H1 (cell line): ENCODE results near the gene UXT. TPM values are rescaled to one million over a fixed set of nuclear protein-coding genes. Genes with fewer than 3 reads are reported as not detected.

Experiments used
- CTCF ChIA-PET: fragments of 300-600 bp; sonication (Branson Sonifier 250); formaldehyde crosslinking; loops from one replicate; lab custom pipeline; 2021; ENCODE audit not compliant: partially characterized antibody; lab: Charles Lee
- POLR2A ChIA-PET: fragments of 300-600 bp; sonication (Branson Sonifier 250); formaldehyde crosslinking; loops from one replicate; lab custom pipeline; 2021; ENCODE audit warnings: inconsistent platforms; ENCODE audit not compliant: partially characterized antibody; lab: Charles Lee
- DNase-seq, 2 experiments: peaks; one replicate each; pipeline versions ENCODE4 v3.0.0 to v3.0.0-alpha.2; 2010 to 2022; ENCODE audit warnings: low spot score in 2 of 2, low read depth in 1 of 2, mixed read lengths in 1 of 2
- FAIRE-seq: peaks from 2 replicates; lab custom pipeline; 2011; peaks lifted over from hg19 to GRCh38; lab: Jason Lieb, UNC
- H2AFZ ChIP-seq: 2 replicates; pipeline ENCODE4 v1.8.1; 2012; ENCODE audit warnings: low read length, inconsistent platforms
- H2AK5ac ChIP-seq: 2 replicates; pipeline ENCODE4 v1.6.1; 2013; ENCODE audit warnings: low read depth, low read length
- H2BK120ac ChIP-seq: replicated peaks from 2 replicates; pipeline ENCODE3; 2013; ENCODE audit warnings: low read depth, low read length, inconsistent platforms
- H2BK12ac ChIP-seq: 2 replicates; pipeline ENCODE4 v1.6.1; 2013; ENCODE audit warnings: low read depth, low read length
- H2BK15ac ChIP-seq: 2 replicates; pipeline ENCODE4 v1.6.1; 2013; ENCODE audit warnings: low read length
- H2BK20ac ChIP-seq: 2 replicates; pipeline ENCODE4 v1.6.1; 2013; ENCODE audit warnings: low read length
- H2BK5ac ChIP-seq: 2 replicates; pipeline ENCODE4 v1.6.1; 2013; ENCODE audit warnings: low read depth, low read length
- H3K14ac ChIP-seq: 2 replicates; pipeline ENCODE4 v1.6.1; 2013; ENCODE audit warnings: inconsistent platforms; ENCODE audit not compliant: insufficient read length
- H3K18ac ChIP-seq: 2 replicates; pipeline ENCODE4 v1.6.1; 2013; ENCODE audit warnings: low read length; ENCODE audit errors: extremely low read depth
- H3K23ac ChIP-seq: 2 replicates; pipeline ENCODE4 v1.6.1; 2013; ENCODE audit warnings: inconsistent platforms; ENCODE audit not compliant: insufficient read length
- H3K23me2 ChIP-seq: 2 replicates; pipeline ENCODE4 v1.6.1; 2013; ENCODE audit warnings: low read depth, low read length
- H3K27ac ChIP-seq: 2 replicates; pipeline ENCODE4 v1.6.1; 2011; ENCODE audit warnings: low read depth, low read length, inconsistent platforms
- H3K27me3 ChIP-seq, 4 experiments: replicated peaks in 1 of 4; 1 replicate in 1 of 4; 2 replicates in 3 of 4; pipeline versions ENCODE4 v1.6.1 to v1.8.1; 2011 to 2013; ENCODE audit warnings: low read length in 3 of 4, mild to moderate bottlenecking in 3 of 4, inconsistent platforms in 2 of 4, mixed read lengths in 2 of 4, moderate library complexity in 1 of 4; ENCODE audit not compliant: control insufficient read depth in 3 of 4, insufficient read depth in 3 of 4; ENCODE audit errors: extremely low read depth in 1 of 4
- H3K36me3 ChIP-seq, 4 experiments: 2 replicates each; pipeline versions ENCODE4 v1.6.1 to v1.8.1; 2011 to 2013; ENCODE audit warnings: mild to moderate bottlenecking in 4 of 4, low read length in 3 of 4, moderate library complexity in 2 of 4, control low read depth in 1 of 4, inconsistent platforms in 1 of 4; ENCODE audit not compliant: insufficient read depth in 4 of 4, control insufficient read depth in 2 of 4
- H3K4ac ChIP-seq: replicated peaks from 2 replicates; pipeline ENCODE3; 2013; ENCODE audit warnings: low read length, low read depth, mixed read lengths, inconsistent platforms; ENCODE audit not compliant: insufficient read length
- H3K4me1 ChIP-seq, 4 experiments: replicated peaks in 1 of 4; 1 replicate in 1 of 4; 2 replicates in 3 of 4; pipeline versions ENCODE4 v1.6.1 to v1.8.1; 2011 to 2013; ENCODE audit warnings: low read length in 3 of 4, inconsistent platforms in 2 of 4, mixed read lengths in 1 of 4; ENCODE audit not compliant: insufficient read depth in 4 of 4, control insufficient read depth in 3 of 4
- H3K4me2 ChIP-seq, 2 experiments: 2 replicates each; pipeline versions ENCODE4 v1.6.1 to v1.8.1; 2011 to 2013; ENCODE audit warnings: low read depth in 2 of 2, low read length in 2 of 2, control low read depth in 1 of 2, inconsistent platforms in 1 of 2, mild to moderate bottlenecking in 1 of 2; ENCODE audit not compliant: insufficient read depth in 1 of 2
- H3K4me3 ChIP-seq, 4 experiments: fragments of 200-600, 300-600 bp in 1 of 4; sonication (generic), shearing (Covaris generic), sonication (Bioruptor Twin) in 1 of 4; 2 replicates each; pipeline versions ENCODE4 v1.5.1 to v1.8.1; 2011 to 2016; ENCODE audit warnings: low read length in 4 of 4, low read depth in 3 of 4, control low read depth in 2 of 4, inconsistent platforms in 2 of 4, mild to moderate bottlenecking in 2 of 4, mixed read lengths in 1 of 4, moderate library complexity in 1 of 4; ENCODE audit not compliant: insufficient read depth in 2 of 4; ENCODE audit errors: extremely low read depth in 1 of 4
- H3K56ac ChIP-seq: replicated peaks from 2 replicates; pipeline ENCODE3; 2013; ENCODE audit warnings: low read depth, mild to moderate bottlenecking, mixed read lengths, low read length, inconsistent platforms; ENCODE audit not compliant: insufficient read length
- H3K79me1 ChIP-seq: 2 replicates; pipeline ENCODE4 v1.6.1; 2013; ENCODE audit warnings: low read depth, low read length, control low read depth
- H3K79me2 ChIP-seq, 2 experiments: 2 replicates each; pipeline versions ENCODE4 v1.6.1 to v1.8.1; 2012 to 2013; ENCODE audit warnings: low read length in 2 of 2, mild to moderate bottlenecking in 2 of 2, inconsistent platforms in 1 of 2; ENCODE audit not compliant: insufficient read depth in 2 of 2, control insufficient read depth in 1 of 2
- H3K9ac ChIP-seq, 4 experiments: replicated peaks in 1 of 4; 1 replicate in 1 of 4; 2 replicates in 3 of 4; pipeline versions ENCODE4 v1.6.1 to v1.8.1; 2011 to 2013; ENCODE audit warnings: low read depth in 3 of 4, low read length in 3 of 4, control low read depth in 2 of 4, mild to moderate bottlenecking in 2 of 4, moderate library complexity in 2 of 4, inconsistent platforms in 1 of 4; ENCODE audit errors: extremely low read depth in 1 of 4
- H3K9me3 ChIP-seq, 2 experiments: 2 replicates each; pipeline versions ENCODE4 v1.6.1 to v1.8.1; 2012 to 2013; ENCODE audit warnings: mild to moderate bottlenecking in 2 of 2, moderate library complexity in 2 of 2, control low read depth in 1 of 2, inconsistent platforms in 1 of 2, low read depth in 1 of 2, low read length in 1 of 2, mixed read lengths in 1 of 2; ENCODE audit not compliant: insufficient read depth in 2 of 2
- H4K20me1 ChIP-seq, 2 experiments: replicated peaks in 1 of 2; 2 replicates each; pipeline versions ENCODE3 to v1.8.1; 2011 to 2013; ENCODE audit warnings: inconsistent platforms in 2 of 2, low read length in 2 of 2, mild to moderate bottlenecking in 1 of 2; ENCODE audit not compliant: insufficient read depth in 2 of 2, control insufficient read depth in 1 of 2
- H4K5ac ChIP-seq: 2 replicates; pipeline ENCODE4 v1.6.1; 2013; ENCODE audit warnings: low read length, low read depth, mixed read lengths, inconsistent platforms; ENCODE audit not compliant: insufficient read length
- H4K8ac ChIP-seq: 2 replicates; pipeline ENCODE4 v1.8.0; 2013; ENCODE audit warnings: mild to moderate bottlenecking, moderate library complexity, low read length, inconsistent platforms; ENCODE audit not compliant: insufficient read depth; ENCODE audit errors: extremely low read depth
- H4K91ac ChIP-seq: replicated peaks from 2 replicates; pipeline ENCODE3; 2013; ENCODE audit warnings: low read length, mixed read lengths, inconsistent platforms; ENCODE audit not compliant: insufficient read length
- BACH1 ChIP-seq: IDR thresholded peaks from 2 replicates; pipeline ENCODE4 v1.6.1; 2012; ENCODE audit warnings: low read length, improper control_type of control experiment
- CBX8 ChIP-seq: fragments of 300-800, 300-1000 bp; sonication (generic); IDR thresholded peaks from 2 replicates; pipeline ENCODE4 v1.7.1; 2016; ENCODE audit warnings: low read depth, low read length, borderline replicate concordance
- CTBP2 ChIP-seq: IDR thresholded peaks from 2 replicates; pipeline ENCODE4 v1.7.0; 2011; ENCODE audit warnings: borderline replicate concordance, mild to moderate bottlenecking, moderate library complexity, mixed read lengths, low read length; ENCODE audit not compliant: insufficient read depth, insufficient read length
- GTF2F1 ChIP-seq: IDR thresholded peaks from 2 replicates; pipeline ENCODE4 v1.6.1; 2012; ENCODE audit warnings: low read depth, low read length, improper control_type of control experiment, borderline replicate concordance
- MAX ChIP-seq: IDR thresholded peaks from 2 replicates; pipeline ENCODE4 v1.6.1; 2012; ENCODE audit warnings: inconsistent platforms
- RFX5 ChIP-seq: IDR thresholded peaks from 2 replicates; pipeline ENCODE4 v1.6.1; 2011; ENCODE audit warnings: low read depth, low read length, improper control_type of control experiment, borderline replicate concordance
- SIN3A ChIP-seq, 2 experiments: IDR thresholded peaks in 1 of 2; conservative IDR thresholded peaks in 1 of 2; 2 replicates each; pipeline ENCODE4 v1.6.1; 2011 to 2012; ENCODE audit warnings: low read length in 2 of 2, improper control_type of control experiment in 1 of 2, low read depth in 1 of 2, mild to moderate bottlenecking in 1 of 2
- TAF7 ChIP-seq: optimal IDR thresholded peaks from 2 replicates; pipeline ENCODE3; 2011; ENCODE audit warnings: low read depth, mild to moderate bottlenecking, inconsistent platforms, low read length, moderate library complexity, borderline replicate concordance
- TBP ChIP-seq: IDR thresholded peaks from 2 replicates; pipeline ENCODE4 v1.6.1; 2011; ENCODE audit warnings: low read depth, low read length, improper control_type of control experiment
- WGBS, 2 experiments: shearing (Covaris generic) in 1 of 2; methylation state at CpG; one replicate each; pipeline versions ENCODE4 v1.1.6 to v1.1.7; 2013 to 2015; ENCODE audit warnings: low lambda C conversion rate in 2 of 2, mixed read lengths in 2 of 2, inconsistent platforms in 1 of 2, low coverage in 1 of 2, missing lambda C conversion rate in 1 of 2; ENCODE audit not compliant: insufficient replicate concordance in 2 of 2, insufficient coverage in 1 of 2, insufficient read length in 1 of 2; ENCODE audit errors: extremely low coverage in 1 of 2, missing lambda C conversion rate in 1 of 2; 5-methylcytosine and 5-hydroxymethylcytosine counted together
- polyA plus RNA-seq, 7 experiments: library from polyadenylated mRNA; depleted of rRNA in 3 of 7; stranded (reverse) in 5 of 7; unstranded in 2 of 7; fragments of >200 nt in 5 of 7; fragments of 200-250 nt in 2 of 7; gene quantifications; 1 replicate in 5 of 7; 2 replicates in 1 of 7; 4 replicates in 1 of 7; pipeline versions ENCODE4 v1.2.1 to v1.2.3, GENCODE V29; 2011 to 2013; ENCODE audit warnings: missing spikeins in 2 of 7, mixed read lengths in 2 of 7
- total RNA-seq: library from RNA; stranded (reverse); fragmentation: NEBNext Ultra II Directional; extraction: Animal tissue kit (Norgen Biotek cat#: 25700); gene quantifications from 2 replicates; pipeline ENCODE4 v1.2.1, GENCODE V29; 2021

The UXT gene
- total and polyA plus RNA-seq, 2 of the 8 experiments (the other 6 are each of a cell fraction or from before 2014, with no cell fraction given), result 69.4 to 116 TPM

- H2BK20ac ChIP-seq, result no peak overlapping the region
- H4K8ac ChIP-seq, result no peak overlapping the region
- H3K79me1 ChIP-seq, result no peaks in the 10 kb centered on the region
- no peak overlapping the region for H3K27ac ChIP-seq
- WGBS, 2 experiments, result 96 to 100% methylated on average over 3 to 16 of the region's 16 CpGs
- H3K36me3 ChIP-seq, result peaks cover 0 to 24% (median 13%) of the 10 kb centered on the region in 4 experiments; a peak in 5 of 8 replicates
- H2AK5ac ChIP-seq, result no peak overlapping the region
- H3K14ac ChIP-seq, result no peak overlapping the region
- H2BK12ac ChIP-seq, result no peak overlapping the region
- no peaks in the 10 kb centered on the region for H3K27me3 ChIP-seq
- H3K79me2 ChIP-seq, result no peaks in the 10 kb centered on the region
- H3K18ac ChIP-seq, result no peak overlapping the region
- no peak overlapping the region for H4K91ac ChIP-seq
- H3K23me2 ChIP-seq, result no peaks in the 10 kb centered on the region; the same call in 1 of the 2 replicates
- no peaks in the 10 kb centered on the region for H3K9me3 ChIP-seq
- no peak for TF ChIP-seq BACH1
- no peak for TF ChIP-seq CTBP2
- TF ChIP-seq CBX8, result no peak
- no peak for TF ChIP-seq GTF2F1
- no peak for TF ChIP-seq TBP
- TF ChIP-seq SIN3A (conservative IDR thresholded peaks at IDR 0.05 in 1 of 2, IDR thresholded peaks at IDR 0.05 in 1 of 2; ENCODE audit: low read depth in 1 of 2, low read length in 2 of 2), result no peak
- no peak for TF ChIP-seq RFX5
- no peak for TF ChIP-seq TAF7
- TF ChIP-seq MAX, result no peak
- H2BK5ac ChIP-seq, result no peak overlapping the region
- no peaks in the 10 kb centered on the region for H4K20me1 ChIP-seq
- H2AFZ ChIP-seq, result no peak overlapping the region
- CTCF ChIA-PET, result interaction anchor here (2.9 kb wide), 1 partner anchor 9 kb away, joined by 15 read pairs; no protein-coding TSS in a partner anchor
- H2BK15ac ChIP-seq, result no peak overlapping the region
- no peak overlapping the region for H3K23ac ChIP-seq
- POLR2A ChIA-PET, result interaction anchor here (0.7 to 1.1 kb wide), 2 partner anchors 11 to 1089 kb away, joined by 3 read pairs; no protein-coding TSS in a partner anchor
- no peak for FAIRE-seq
- no peak overlapping the region for H2BK120ac ChIP-seq
- no peak for DNase-seq
- no peak overlapping the region for H3K56ac ChIP-seq
- H3K4me2 ChIP-seq, result no peak overlapping the region
- H3K4ac ChIP-seq, result no peak overlapping the region
- H3K4me3 ChIP-seq, result no peak overlapping the region
- no peak overlapping the region; a peak in 1 of 7 replicates for H3K9ac ChIP-seq
- H4K5ac ChIP-seq, result no peak overlapping the region
- H3K4me1 ChIP-seq, result peaks cover 0 to 3% (median 0%) of the 10 kb centered on the region in 4 experiments; a peak in 2 of 7 replicates
These were observed 24.0 kb downstream of the UXT start for GRCh38 chrX:47634871-47635575.
